Measurements from ENCODE around the gene KNG1.
"Not testable (repeated sequence)": the region's sequence is repeated elsewhere in the genome, so short reads cannot be mapped to it uniquely, and the experiment has no call there.

The KNG1 gene

GRCh38 chr3:186694288-186695032 is 22.7 kb upstream of the KNG1 start:
- no peak for DNase-seq (ENCODE audit: low read depth)
- no peak overlapping the region for H3K4me3 ChIP-seq (ENCODE audit: low read length)
- no peak for TF ChIP-seq CTCF (conservative IDR thresholded peaks at IDR 0.05; ENCODE audit: low read depth, low read length)

GRCh38 chr3:186696522-186696921 is 20.6 kb upstream of the KNG1 start:
- DNase-seq (ENCODE audit: low read depth), result no peak
- no peak for TF ChIP-seq CTCF (conservative IDR thresholded peaks at IDR 0.05; ENCODE audit: low read depth, low read length)

GRCh38 chr3:186697510-186697909 is 19.6 kb upstream of the KNG1 start:
- no peak for DNase-seq (ENCODE audit: low read depth)
- TF ChIP-seq CTCF (conservative IDR thresholded peaks at IDR 0.05; ENCODE audit: low read depth, low read length), result no peak

More at GRCh38 chr3:186696522-186696921, 20.6 kb upstream of the KNG1 start:
- no peak overlapping the region for H3K4me3 ChIP-seq (ENCODE audit: low read length)

GRCh38 chr3:186700267-186700666 is 16.9 kb upstream of the KNG1 start:
- DNase-seq (ENCODE audit: low read depth), result no peak
- H3K4me3 ChIP-seq (ENCODE audit: low read length), result no peak overlapping the region
- no peak for TF ChIP-seq CTCF (conservative IDR thresholded peaks at IDR 0.05; ENCODE audit: low read depth, low read length)

More at GRCh38 chr3:186697510-186697909, 19.6 kb upstream of the KNG1 start:
- no peak overlapping the region for H3K4me3 ChIP-seq (ENCODE audit: low read length)

- DNase-seq (ENCODE audit: low read depth), result not testable (repeated sequence)
These were observed 14.7 kb upstream of the KNG1 start for GRCh38 chr3:186702451-186702850.

GRCh38 chr3:186705882-186706780 is 11.0 kb upstream of the KNG1 start:
- H3K4me3 ChIP-seq (ENCODE audit: low read length), result no peak overlapping the region
- TF ChIP-seq CTCF (conservative IDR thresholded peaks at IDR 0.05; ENCODE audit: low read depth, low read length), result no peak
- no peak for DNase-seq (ENCODE audit: low read depth)

More at GRCh38 chr3:186702451-186702850, 14.7 kb upstream of the KNG1 start:
- not testable (repeated sequence) for H3K4me3 ChIP-seq (ENCODE audit: low read length)

- H3K4me3 ChIP-seq (ENCODE audit: low read length), result no peak overlapping the region
- TF ChIP-seq CTCF (conservative IDR thresholded peaks at IDR 0.05; ENCODE audit: low read depth, low read length), result no peak
- DNase-seq (ENCODE audit: low read depth), result no peak
These were observed 8.0 kb upstream of the KNG1 start for GRCh38 chr3:186708983-186709679.

GRCh38 chr3:186710694-186711093 is 6.5 kb upstream of the KNG1 start:
- DNase-seq (ENCODE audit: low read depth); H3K4me3 ChIP-seq (ENCODE audit: low read length): not testable (repeated sequence)

Measured in retinal pigment epithelial cell (primary cell).